GF-D8 (cell line): ENCODE results near the gene OXT.
A peak's percentile ranks its signal among the peaks of the same experiment; 100 is the strongest.
"Not testable (repeated sequence)": the region's sequence is repeated elsewhere in the genome, so short reads cannot be mapped to it uniquely, and the experiment has no call there.

Source experiments
- DNase-seq: peaks from one replicate; lab custom pipeline; 2025; lab: John Stamatoyannopoulos, UW

OXT gene

GRCh38 chr20:3071610-3072529 is at the start of gene OXT:
OXT (plus strand) TSS chr20:3071620; CDS start chr20:3071656, 36 bp downstream.
- peak; percentile 27 for DNase-seq

GRCh38 chr20:3021777-3022176 is 49.6 kb upstream of the OXT start:
- no peak for DNase-seq

GRCh38 chr20:3022559-3023490 is 48.6 kb upstream of the OXT start:
- not testable (repeated sequence) for DNase-seq

- DNase-seq: no peak
These were observed 43.4 kb upstream of the OXT start for GRCh38 chr20:3027987-3028386.

- no peak for DNase-seq
These were observed 39.8 kb upstream of the OXT start for GRCh38 chr20:3031524-3032147.

GRCh38 chr20:3032624-3033023 is 38.8 kb upstream of the OXT start:
- no peak for DNase-seq

GRCh38 chr20:3037654-3038053 is 33.8 kb upstream of the OXT start:
- no peak for DNase-seq

- no peak for DNase-seq
These were observed 33.0 kb upstream of the OXT start for GRCh38 chr20:3038454-3038853.

GRCh38 chr20:3039426-3039825 is 32.0 kb upstream of the OXT start:
- DNase-seq: no peak

GRCh38 chr20:3040086-3040485 is 31.3 kb upstream of the OXT start:
- no peak for DNase-seq

GRCh38 chr20:3041854-3042409 is 29.5 kb upstream of the OXT start:
- no peak for DNase-seq

- no peak for DNase-seq
These were observed 28.8 kb upstream of the OXT start for GRCh38 chr20:3042625-3043024.

GRCh38 chr20:3043322-3043721 is 28.1 kb upstream of the OXT start, which contains the start of gene GNRH2:
GNRH2 (plus strand) TSS chr20:3043622; CDS start chr20:3044415, 793 bp downstream.
- DNase-seq: no peak

GRCh38 chr20:3044336-3044965 is 27.0 kb upstream of the OXT start:
- no peak for DNase-seq

- peak; percentile 76 for DNase-seq
These were observed 26.2 kb upstream of the OXT start for GRCh38 chr20:3045042-3045815.

GRCh38 chr20:3045816-3046676 is 25.4 kb upstream of the OXT start, which contains the start of gene MRPS26:
MRPS26 (plus strand) TSS chr20:3046052; CDS start chr20:3046069, 17 bp downstream.
- DNase-seq: peak; percentile 76

GRCh38 chr20:3046677-3047462 is 24.6 kb upstream of the OXT start:
- DNase-seq: no peak
